Loucy (cell line): ENCODE measurements around the gene FER.

Source experiments
- CTCF ChIP-seq: fragments of 200-600 bp; sonication (generic); conservative IDR thresholded peaks from 2 replicates; pipeline ENCODE4 v1.5.1; 2014; ENCODE audit warnings: mild to moderate bottlenecking, antibody characterized with exemption, low read length
- EZH2phosphoT487 ChIP-seq: fragments of 200-600 bp; IDR thresholded peaks from 2 replicates; pipeline ENCODE4 v1.6.1; 2018; ENCODE audit warnings: antibody characterized with exemption, mild to moderate bottlenecking, moderate library complexity, borderline replicate concordance

- TF ChIP-seq CTCF (no peak), EZH2phosphoT487 (no peak)
Measured at GRCh38 chr5:109038209-109038840, 290.6 kb downstream of the FER start.
